Measurements from ENCODE around the gene TMIGD1. TPM values are rescaled to one million over a fixed set of nuclear protein-coding genes. Genes with fewer than 3 reads are reported as not detected.

The TMIGD1 gene
- polyA plus RNA-seq, 1 donor (not counting 4 experiments of a cell fraction or from before 2014, with no cell fraction given) = not detected

DNA sequence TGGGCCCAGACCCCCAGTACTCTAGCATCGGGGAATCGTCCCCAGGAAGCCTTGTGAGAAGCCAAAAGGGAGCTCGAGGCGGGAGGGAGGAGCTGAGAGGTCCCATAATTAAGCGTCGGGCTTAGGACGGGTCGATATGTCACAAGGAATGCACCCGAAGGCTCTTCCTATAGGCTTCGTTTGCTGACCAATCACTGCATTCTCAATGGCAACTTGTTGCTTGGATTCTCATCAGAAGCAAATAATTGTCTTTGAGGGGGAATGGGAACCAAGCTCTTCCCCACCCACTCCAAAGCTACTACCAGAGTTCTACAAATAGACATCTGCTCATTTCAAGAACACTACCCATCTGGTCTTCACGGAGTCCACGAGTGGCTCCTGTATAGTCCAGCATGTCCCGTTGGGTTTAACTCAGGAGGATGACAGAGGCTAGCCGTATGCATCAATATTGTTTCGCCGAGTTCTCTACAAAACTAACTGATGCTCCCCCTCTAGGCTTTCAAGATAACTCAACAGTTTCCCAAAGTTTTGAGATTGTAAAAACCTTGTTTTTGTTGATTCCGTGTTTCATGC is 41.5 kb downstream of the TMIGD1 start:
- dilution Hi-C loops (cut with MboI; ENCODE audit: extremely low pct_ligation_motif_present, low sequenced_read_pairs) = no loop called here
- Histone ChIP-seq H3K4me1 (ENCODE audit: control insufficient read depth, extremely low read depth, insufficient read depth, low read length) (peaks cover 14% of the 10 kb centered on the region), H3K27ac (ENCODE audit: control insufficient read depth, insufficient read depth, low read length) (no peak overlapping the region), H3K79me2 (ENCODE audit: control insufficient read depth, insufficient read depth, low read length) (no peaks in the 10 kb centered on the region), H3K4me2 (ENCODE audit: control insufficient read depth, extremely low read depth, insufficient read depth, low read depth, low read length) (peak overlapping the region; percentile 94), H2AFZ (ENCODE audit: control insufficient read depth, low read length) (no peak overlapping the region), H3K9ac (ENCODE audit: control insufficient read depth, extremely low read depth, insufficient read depth, low read length) (peak overlapping the region; percentile 13), H3K9me3 (ENCODE audit: control insufficient read depth, low read depth, low read length) (no peaks in the 10 kb centered on the region), H4K20me1 (ENCODE audit: control insufficient read depth, extremely low read depth, insufficient read depth, low read length) (peaks cover 6% of the 10 kb centered on the region), H3K9me1 (ENCODE audit: control insufficient read depth, extremely low read depth, insufficient read depth, low read length) (no peaks in the 10 kb centered on the region), H3K27me3 (ENCODE audit: control insufficient read depth, extremely low read depth, insufficient read depth, low read length) (peaks cover 77% of the 10 kb centered on the region), H3K36me3 (ENCODE audit: control insufficient read depth in 2 of 2, extremely low read depth in 1 of 2, insufficient read depth in 2 of 2, low read length in 2 of 2) (no peaks in the 10 kb centered on the region), H3K4me3 (ENCODE audit: control insufficient read depth in 2 of 3, extremely low read depth in 1 of 3, insufficient read depth in 2 of 3, low read depth in 1 of 3, low read length in 3 of 3) (peak overlapping the region; percentile 60 to 66 (median 62))
- FAIRE-seq (peak; percentile 5), DNase-seq (ENCODE audit: low read depth, low spot score) (no peak)
- TF ChIP-seq, protein P1, sequence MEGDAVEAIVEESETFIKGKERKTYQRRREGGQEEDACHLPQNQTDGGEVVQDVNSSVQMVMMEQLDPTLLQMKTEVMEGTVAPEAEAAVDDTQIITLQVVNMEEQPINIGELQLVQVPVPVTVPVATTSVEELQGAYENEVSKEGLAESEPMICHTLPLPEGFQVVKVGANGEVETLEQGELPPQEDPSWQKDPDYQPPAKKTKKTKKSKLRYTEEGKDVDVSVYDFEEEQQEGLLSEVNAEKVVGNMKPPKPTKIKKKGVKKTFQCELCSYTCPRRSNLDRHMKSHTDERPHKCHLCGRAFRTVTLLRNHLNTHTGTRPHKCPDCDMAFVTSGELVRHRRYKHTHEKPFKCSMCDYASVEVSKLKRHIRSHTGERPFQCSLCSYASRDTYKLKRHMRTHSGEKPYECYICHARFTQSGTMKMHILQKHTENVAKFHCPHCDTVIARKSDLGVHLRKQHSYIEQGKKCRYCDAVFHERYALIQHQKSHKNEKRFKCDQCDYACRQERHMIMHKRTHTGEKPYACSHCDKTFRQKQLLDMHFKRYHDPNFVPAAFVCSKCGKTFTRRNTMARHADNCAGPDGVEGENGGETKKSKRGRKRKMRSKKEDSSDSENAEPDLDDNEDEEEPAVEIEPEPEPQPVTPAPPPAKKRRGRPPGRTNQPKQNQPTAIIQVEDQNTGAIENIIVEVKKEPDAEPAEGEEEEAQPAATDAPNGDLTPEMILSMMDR (optimal IDR thresholded peaks at IDR 0.05 in 1 of 3, IDR thresholded peaks at IDR 0.05 in 1 of 3, conservative IDR thresholded peaks at IDR 0.05 in 1 of 3; ENCODE audit: extremely low read depth in 1 of 3, insufficient read depth in 2 of 3, low read length in 3 of 3) = no peak
- peak; percentile 99 for TF ChIP-seq EZH2 (IDR thresholded peaks at IDR 0.05; ENCODE audit: low read length)

DNA sequence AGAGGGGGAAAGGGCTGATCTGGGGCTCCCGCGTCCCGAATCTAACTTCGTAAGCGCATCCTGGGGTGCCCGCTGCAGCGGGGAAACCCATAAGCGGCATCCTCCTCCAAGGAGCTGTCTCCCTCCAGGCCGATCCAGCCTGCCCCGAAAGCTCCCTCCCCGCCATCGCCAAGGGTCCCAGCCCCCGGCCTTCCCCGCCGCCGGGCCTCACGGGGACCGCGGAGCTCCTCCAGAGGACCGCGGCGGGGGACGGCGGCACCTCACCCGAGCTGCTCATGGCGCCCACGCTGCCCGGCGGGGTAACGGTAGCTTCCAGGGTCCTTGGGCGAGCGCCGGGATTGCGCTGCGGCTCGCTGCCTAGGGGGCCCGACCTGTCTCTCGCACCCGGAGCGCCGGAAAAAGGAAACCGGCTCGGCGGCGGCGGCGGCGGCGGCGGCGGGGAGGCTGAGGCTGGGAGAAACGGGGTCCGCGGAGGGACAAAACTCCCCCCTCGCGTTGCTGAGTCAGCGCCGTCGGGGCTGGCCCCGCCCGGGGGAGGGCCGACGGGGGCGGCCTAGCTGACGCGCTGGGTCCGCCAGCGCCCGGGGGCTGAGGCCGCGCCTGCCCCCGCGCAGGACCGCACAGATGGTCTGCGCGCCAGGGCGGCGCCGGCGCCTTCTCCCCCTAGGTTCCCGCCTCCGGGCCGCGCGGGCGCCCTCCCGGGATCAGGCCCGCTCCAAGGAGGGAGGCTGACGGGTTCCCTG is 42.1 kb downstream of the TMIGD1 start, which contains the start of gene BLMH:
Gene BLMH (minus strand): TSS at position 402 of the 743 bp plus-strand sequence. CDS start 125 bp downstream, at position 277.
- peaks cover 14% of the 10 kb centered on the region for H3K4me1 ChIP-seq (ENCODE audit: control insufficient read depth, extremely low read depth, insufficient read depth, low read length)
- no peak for FAIRE-seq
- peak; percentile 43 for TF ChIP-seq EZH2 (IDR thresholded peaks at IDR 0.05; ENCODE audit: low read length)
- TF ChIP-seq, protein P1 (optimal IDR thresholded peaks at IDR 0.05 in 1 of 3, IDR thresholded peaks at IDR 0.05 in 1 of 3, conservative IDR thresholded peaks at IDR 0.05 in 1 of 3; ENCODE audit: extremely low read depth in 1 of 3, insufficient read depth in 2 of 3, low read length in 3 of 3) = no peak
- peak within 1 kb of the TSS; percentile 60 to 77 (median 66) for H3K4me3 ChIP-seq (ENCODE audit: control insufficient read depth in 2 of 3, extremely low read depth in 1 of 3, insufficient read depth in 2 of 3, low read depth in 1 of 3, low read length in 3 of 3)
- peak within 1 kb of the TSS; percentile 55 for H3K9ac ChIP-seq (ENCODE audit: control insufficient read depth, extremely low read depth, insufficient read depth, low read length)
- H3K79me2 ChIP-seq (ENCODE audit: control insufficient read depth, insufficient read depth, low read length) = no peaks in the 10 kb centered on the region
- peak within 1 kb of the TSS; percentile 94 for H3K4me2 ChIP-seq (ENCODE audit: control insufficient read depth, extremely low read depth, insufficient read depth, low read depth, low read length)
- no peaks in the 10 kb centered on the region for H3K9me3 ChIP-seq (ENCODE audit: control insufficient read depth, low read depth, low read length)
- peaks cover 6% of the 10 kb centered on the region for H4K20me1 ChIP-seq (ENCODE audit: control insufficient read depth, extremely low read depth, insufficient read depth, low read length)
- H3K36me3 ChIP-seq (ENCODE audit: control insufficient read depth in 2 of 2, extremely low read depth in 1 of 2, insufficient read depth in 2 of 2, low read length in 2 of 2) = no peaks in the 10 kb centered on the region
- H3K9me1 ChIP-seq (ENCODE audit: control insufficient read depth, extremely low read depth, insufficient read depth, low read length) = no peaks in the 10 kb centered on the region
- no peak within 1 kb of the TSS for H2AFZ ChIP-seq (ENCODE audit: control insufficient read depth, low read length)
- no peak within 1 kb of the TSS for H3K27ac ChIP-seq (ENCODE audit: control insufficient read depth, insufficient read depth, low read length)
- H3K27me3 ChIP-seq (ENCODE audit: control insufficient read depth, extremely low read depth, insufficient read depth, low read length) = peaks cover 76% of the 10 kb centered on the region
- dilution Hi-C loops (cut with MboI; ENCODE audit: extremely low pct_ligation_motif_present, low sequenced_read_pairs) = no loop called here
- DNase-seq (ENCODE audit: low read depth, low spot score) = no peak

Data from keratinocyte (primary cell).